ENCODE results near the gene DAP3. TPM values are rescaled to one million over a fixed set of nuclear protein-coding genes. Genes with fewer than 3 reads are reported as not detected.

Gene DAP3
- total and polyA plus RNA-seq, 2 of the 13 experiments (the other 11 are each of a cell fraction or from before 2014, with no cell fraction given) = 129 to 133 TPM

DNA sequence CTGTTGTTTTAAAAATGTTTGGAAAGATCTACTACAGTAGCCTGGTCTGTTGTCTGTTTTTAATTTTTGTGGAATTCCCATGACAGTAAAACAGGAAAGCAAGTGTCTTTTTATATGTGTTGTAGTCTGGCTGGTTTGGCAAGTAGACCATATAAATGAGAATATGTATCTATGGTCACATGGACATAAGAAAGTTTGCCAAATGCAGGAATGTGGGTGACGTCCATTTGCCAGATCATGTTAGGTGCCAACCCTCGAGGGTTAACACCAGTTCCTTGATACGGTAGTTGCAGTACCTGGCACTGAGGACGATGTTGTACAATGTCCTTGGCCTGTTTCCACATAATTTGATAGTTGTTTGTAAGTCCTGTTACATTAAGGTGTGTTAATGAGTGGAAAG, 6.2 kb downstream of the DAP3 start:
- FAIRE-seq (no peak), DNase-seq (ENCODE audit: low spot score) (no peak), ATAC-seq (no peak)
- WGBS (ENCODE audit: low lambda C conversion rate) = 100% methylated on average over 4 of the region's 4 CpGs
- Histone ChIP-seq H3K9me3 (ENCODE audit: low read length) (no peaks in the 10 kb centered on the region), H3K36me3 (replicated peaks in 1 of 2; ENCODE audit: control insufficient read depth in 1 of 2, insufficient read depth in 2 of 2, low read length in 2 of 2) (peaks cover 3 to 12% of the 10 kb centered on the region in 2 experiments; a peak in 3 of 5 replicates), H4K20me1 (ENCODE audit: insufficient read depth, low read length) (no peaks in the 10 kb centered on the region; the same call in 1 of the 2 replicates), H2AFZ (ENCODE audit: low read length) (no peak overlapping the region), H3K9ac (ENCODE audit: insufficient read depth, low read depth, low read length) (no peak overlapping the region), H3K4me1 (ENCODE audit: insufficient read depth, low read length) (peaks cover 97% of the 10 kb centered on the region), H3K27ac (ENCODE audit: extremely low read length, insufficient read depth, low read length) (no peak overlapping the region), H3K4me3 (replicated peaks in 1 of 3; ENCODE audit: insufficient read depth in 1 of 3, low read depth in 2 of 3, low read length in 3 of 3) (no peak overlapping the region), H3K4me2 (ENCODE audit: low read depth, low read length) (no peak overlapping the region), H3K79me2 (ENCODE audit: insufficient read depth, low read length) (peaks cover 94% of the 10 kb centered on the region), H3K27me3 (ENCODE audit: control insufficient read depth in 1 of 2, insufficient read depth in 2 of 2, low read length in 2 of 2) (no peaks in the 10 kb centered on the region)
- POLR2A ChIA-PET = no interaction called here
- in situ Hi-C loops (cut with HindIII; ENCODE audit: extremely low pct_ligation_motif_present, low pct_unique_long_range_greater_than_20kb) = no loop called here
- intact Hi-C loops (cut with micrococcal nuclease; ENCODE audit: unreplicated experiment) = no loop called here
- TF ChIP-seq PHF8 (CRISPR knock-in tag; IDR thresholded peaks at IDR 0.05) = no peak
- peak; percentile 32; the same call in 1 of the 2 replicates for TF ChIP-seq ZNF652 (CRISPR knock-in tag; IDR thresholded peaks at IDR 0.05; ENCODE audit: borderline replicate concordance, low read depth)
- no TSS peak for BruUV-seq (replicated peaks)
- CTCF ChIA-PET (ENCODE audit: low intra/inter-chr PET ratio, low total read pairs) = no interaction called here

DNA sequence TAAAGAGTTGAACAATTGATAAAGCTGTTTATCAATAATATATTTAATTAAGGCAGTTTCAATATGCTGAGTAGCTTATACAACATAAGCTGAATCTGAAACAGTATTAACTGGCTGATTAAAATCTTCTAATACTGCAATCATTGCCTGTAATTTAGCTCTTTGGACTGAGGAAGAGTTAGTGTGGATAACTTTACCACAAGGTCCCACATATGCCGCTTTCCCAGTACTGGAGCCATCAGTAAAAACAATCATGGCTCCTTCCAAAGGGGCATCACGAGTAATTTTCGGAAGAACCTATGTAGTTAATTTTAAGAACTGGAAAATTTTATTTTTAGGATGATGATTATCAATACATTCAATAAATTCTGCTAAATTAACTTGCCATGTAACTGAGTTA, 6.7 kb downstream of the DAP3 start:
- H3K27ac ChIP-seq (ENCODE audit: extremely low read length, insufficient read depth, low read length) = no peak overlapping the region

More for the DNA sequence above, 6.7 kb downstream of the DAP3 start:
- no peaks in the 10 kb centered on the region for H3K27me3 ChIP-seq (ENCODE audit: control insufficient read depth in 1 of 2, insufficient read depth in 2 of 2, low read length in 2 of 2)
- CTCF ChIA-PET (ENCODE audit: low intra/inter-chr PET ratio, low total read pairs) = no interaction called here
- no peak overlapping the region for H3K9ac ChIP-seq (ENCODE audit: insufficient read depth, low read depth, low read length)
- POLR2A ChIA-PET = no interaction called here
- intact Hi-C loops (cut with micrococcal nuclease; ENCODE audit: unreplicated experiment) (no loop called here), in situ Hi-C loops (cut with HindIII; ENCODE audit: extremely low pct_ligation_motif_present, low pct_unique_long_range_greater_than_20kb) (no loop called here)
- H3K4me1 ChIP-seq (ENCODE audit: insufficient read depth, low read length) = peaks cover 92% of the 10 kb centered on the region
- 98% methylated on average over 3 of the region's 3 CpGs for WGBS (ENCODE audit: low lambda C conversion rate)
- FAIRE-seq = no peak
- H3K4me2 ChIP-seq (ENCODE audit: low read depth, low read length) = no peak overlapping the region
- H2AFZ ChIP-seq (ENCODE audit: low read length) = no peak overlapping the region
- no TSS peak for BruUV-seq (replicated peaks)
- peaks cover 3 to 12% of the 10 kb centered on the region in 2 experiments; a peak in 3 of 5 replicates for H3K36me3 ChIP-seq (replicated peaks in 1 of 2; ENCODE audit: control insufficient read depth in 1 of 2, insufficient read depth in 2 of 2, low read length in 2 of 2)
- no peak for DNase-seq (ENCODE audit: low spot score)
- H4K20me1 ChIP-seq (ENCODE audit: insufficient read depth, low read length) = no peaks in the 10 kb centered on the region
- H3K9me3 ChIP-seq (ENCODE audit: low read length) = no peaks in the 10 kb centered on the region
- no peak for ATAC-seq
- TF ChIP-seq SMARCC2 (IDR thresholded peaks at IDR 0.05) (no peak), ZNF644 (CRISPR knock-in tag; IDR thresholded peaks at IDR 0.05; ENCODE audit: low read depth) (no peak), AHR (CRISPR knock-in tag; IDR thresholded peaks at IDR 0.05) (no peak), ZNF615 (CRISPR knock-in tag; IDR thresholded peaks at IDR 0.05; ENCODE audit: borderline replicate concordance) (no peak)
- TF ChIP-seq, protein P1, sequence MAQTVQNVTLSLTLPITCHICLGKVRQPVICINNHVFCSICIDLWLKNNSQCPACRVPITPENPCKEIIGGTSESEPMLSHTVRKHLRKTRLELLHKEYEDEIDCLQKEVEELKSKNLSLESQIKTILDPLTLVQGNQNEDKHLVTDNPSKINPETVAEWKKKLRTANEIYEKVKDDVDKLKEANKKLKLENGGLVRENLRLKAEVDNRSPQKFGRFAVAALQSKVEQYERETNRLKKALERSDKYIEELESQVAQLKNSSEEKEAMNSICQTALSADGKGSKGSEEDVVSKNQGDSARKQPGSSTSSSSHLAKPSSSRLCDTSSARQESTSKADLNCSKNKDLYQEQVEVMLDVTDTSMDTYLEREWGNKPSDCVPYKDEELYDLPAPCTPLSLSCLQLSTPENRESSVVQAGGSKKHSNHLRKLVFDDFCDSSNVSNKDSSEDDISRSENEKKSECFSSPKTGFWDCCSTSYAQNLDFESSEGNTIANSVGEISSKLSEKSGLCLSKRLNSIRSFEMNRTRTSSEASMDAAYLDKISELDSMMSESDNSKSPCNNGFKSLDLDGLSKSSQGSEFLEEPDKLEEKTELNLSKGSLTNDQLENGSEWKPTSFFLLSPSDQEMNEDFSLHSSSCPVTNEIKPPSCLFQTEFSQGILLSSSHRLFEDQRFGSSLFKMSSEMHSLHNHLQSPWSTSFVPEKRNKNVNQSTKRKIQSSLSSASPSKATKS (CRISPR knock-in tag; IDR thresholded peaks at IDR 0.05) = no peak
- no peak overlapping the region for H3K4me3 ChIP-seq (replicated peaks in 1 of 3; ENCODE audit: insufficient read depth in 1 of 3, low read depth in 2 of 3, low read length in 3 of 3)
- H3K79me2 ChIP-seq (ENCODE audit: insufficient read depth, low read length) = peaks cover 91% of the 10 kb centered on the region
